ENCODE measurements around the gene M1AP. TPM values are rescaled to one million over a fixed set of nuclear protein-coding genes. Genes with fewer than 3 reads are reported as not detected.

Gene M1AP
- total and polyA plus RNA-seq, 9 donors, result 0.36 to 0.72 (median 0.45) TPM; not detected in 3

DNA sequence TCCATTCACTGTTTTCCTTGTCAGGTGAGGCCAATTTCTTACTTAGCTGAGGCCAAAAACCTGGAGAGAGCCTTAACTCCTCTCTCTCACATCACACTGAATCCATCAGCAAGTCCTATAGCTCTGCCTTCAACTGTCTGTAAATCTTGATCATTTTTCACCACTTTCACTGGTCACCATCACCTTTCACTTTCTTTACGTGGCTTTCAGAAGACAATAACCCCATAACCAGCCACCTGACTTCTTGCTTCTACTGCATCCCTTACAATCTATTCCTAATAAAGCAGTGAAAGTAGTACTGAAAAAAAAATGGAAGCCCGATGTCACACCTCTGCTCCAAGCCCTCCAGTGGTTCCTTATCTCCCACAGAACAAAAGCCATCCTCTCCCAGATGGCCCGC lies 102.1 kb downstream of the M1AP start:
- H3K36me3 ChIP-seq, result no peaks in the 10 kb centered on the region
- H3K4me3 ChIP-seq, result no peak overlapping the region
- no peak overlapping the region for H3K27ac ChIP-seq
- H3K4me1 ChIP-seq (ENCODE audit: insufficient read depth), result peaks cover 6% of the 10 kb centered on the region
- no peaks in the 10 kb centered on the region for H3K27me3 ChIP-seq
- 91 to 93% (median 92%) methylated on average over 3 of the region's 3 CpGs for WGBS, 3 donors
- intact Hi-C loops (cut with DNase I), result no loop called here
- TF ChIP-seq EP300 (IDR thresholded peaks at IDR 0.05) (no peak), CTCF (IDR thresholded peaks at IDR 0.05) (no peak), POLR2A (IDR thresholded peaks at IDR 0.05) (no peak)
- H3K9me3 ChIP-seq, result no peaks in the 10 kb centered on the region
- no peak for DNase-seq

- DNase-seq, result no peak
- Histone ChIP-seq H3K9me3 (no peaks in the 10 kb centered on the region), H3K27me3 (no peaks in the 10 kb centered on the region), H3K4me1 (ENCODE audit: insufficient read depth) (peaks cover 6% of the 10 kb centered on the region), H3K36me3 (no peaks in the 10 kb centered on the region), H3K4me3 (no peak overlapping the region), H3K27ac (no peak overlapping the region)
- intact Hi-C loops (cut with DNase I), result no loop called here
- TF ChIP-seq EP300 (IDR thresholded peaks at IDR 0.05) (no peak), CTCF (IDR thresholded peaks at IDR 0.05) (no peak), POLR2A (IDR thresholded peaks at IDR 0.05) (no peak)
- 91 to 95% (median 95%) methylated on average over 3 of the region's 3 CpGs for WGBS, 3 donors
Observed at GRCh38 chr2:74544634-74545033, 103.5 kb downstream of the M1AP start.

DNA sequence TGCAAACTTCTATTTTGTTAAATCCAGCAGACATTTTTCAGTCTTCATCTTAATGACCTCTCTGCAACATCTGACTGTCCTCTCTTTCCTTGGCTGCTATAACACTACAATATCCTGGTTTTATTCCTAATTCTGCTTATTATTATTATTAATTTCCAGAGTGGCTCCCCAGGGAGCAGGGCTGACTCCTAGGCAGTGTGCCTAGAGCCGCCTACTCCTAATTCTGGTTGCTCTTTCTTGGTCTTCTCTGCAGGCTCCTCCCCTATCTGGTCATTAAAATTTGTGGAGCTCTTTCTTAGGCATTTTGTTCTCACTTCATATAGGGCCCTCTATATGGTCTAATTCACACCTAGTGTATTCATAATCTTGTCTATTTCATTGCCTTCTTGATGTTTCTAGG lies 105.2 kb downstream of the M1AP start:
- Histone ChIP-seq H3K27ac (no peak overlapping the region), H3K36me3 (no peaks in the 10 kb centered on the region), H3K9me3 (no peaks in the 10 kb centered on the region), H3K4me3 (no peak overlapping the region), H3K4me1 (ENCODE audit: insufficient read depth) (no peaks in the 10 kb centered on the region), H3K27me3 (no peaks in the 10 kb centered on the region)
- WGBS, 3 donors, result 70 to 86% (median 84%) methylated on average over 1 of the region's 1 CpG
- no peak for DNase-seq
- intact Hi-C loops (cut with DNase I), result no loop called here
- no peak for TF ChIP-seq POLR2A (IDR thresholded peaks at IDR 0.05)
- TF ChIP-seq CTCF (IDR thresholded peaks at IDR 0.05), result no peak
- TF ChIP-seq EP300 (IDR thresholded peaks at IDR 0.05), result no peak

DNA sequence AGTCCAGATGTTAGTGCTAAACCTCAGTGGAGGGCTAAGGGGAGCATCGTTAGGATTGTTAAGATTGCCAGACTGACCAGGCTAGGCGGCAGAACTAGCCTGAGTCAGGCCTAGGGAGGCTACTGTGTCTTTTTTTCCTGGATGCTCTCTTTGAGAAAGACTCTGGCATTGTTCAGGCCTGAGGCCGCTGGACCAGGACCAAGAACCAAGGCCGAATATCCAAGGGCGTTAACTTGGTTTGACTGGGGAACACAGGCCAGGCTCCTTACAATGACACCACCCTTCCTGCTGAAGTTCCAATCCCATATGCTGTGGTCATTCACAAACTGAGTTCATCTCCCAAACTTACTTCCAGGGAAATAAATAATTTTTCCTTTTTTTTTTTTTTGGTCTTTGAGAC lies 107.8 kb downstream of the M1AP start:
- H3K4me3 ChIP-seq, result no peak overlapping the region
- 62 to 83% (median 72%) methylated on average over 5 of the region's 5 CpGs for WGBS, 3 donors
- no peaks in the 10 kb centered on the region for H3K9me3 ChIP-seq
- no peaks in the 10 kb centered on the region for H3K36me3 ChIP-seq
- TF ChIP-seq POLR2A (IDR thresholded peaks at IDR 0.05) (no peak), EP300 (IDR thresholded peaks at IDR 0.05) (no peak), CTCF (IDR thresholded peaks at IDR 0.05) (no peak)
- H3K4me1 ChIP-seq (ENCODE audit: insufficient read depth), result no peaks in the 10 kb centered on the region
- no peaks in the 10 kb centered on the region for H3K27me3 ChIP-seq
- intact Hi-C loops (cut with DNase I), result no loop called here
- no peak for DNase-seq
- no peak overlapping the region for H3K27ac ChIP-seq
